T-helper 2 cell treated with Interferon-gamma antibody and Interleukin-4, amounts not matched to agents 5 μg/mL and 100 μg/mL, for 36 hours (primary cell): Measurements from ENCODE around the gene ZNF324.

Experiments
- DNase-seq: peaks from one replicate; pipeline ENCODE4 v3.0.0; 2021; ENCODE audit warnings: low spot score
- H3K27ac Mint-ChIP-seq: one replicate; pipeline ENCODE4 v1.8.0; 2021; ENCODE audit warnings: mild to moderate bottlenecking, mixed read lengths
- H3K27me3 Mint-ChIP-seq: one replicate; pipeline ENCODE4 v1.8.0; 2021; ENCODE audit warnings: low read depth, mixed read lengths
- H3K36me3 Mint-ChIP-seq: one replicate; pipeline ENCODE4 v1.8.0; 2021; ENCODE audit warnings: low read depth, mixed read lengths
- H3K4me1 Mint-ChIP-seq: one replicate; pipeline ENCODE4 v1.8.0; 2021; ENCODE audit warnings: low read depth, mixed read lengths
- H3K4me3 Mint-ChIP-seq: one replicate; pipeline ENCODE4 v1.8.0; 2022; ENCODE audit warnings: mild to moderate bottlenecking, moderate library complexity, mixed read lengths
- H3K9me3 Mint-ChIP-seq: one replicate; pipeline ENCODE4 v1.8.0; 2021; ENCODE audit warnings: mixed read lengths

The ZNF324 gene

GRCh38 chr19:58516964-58517833 lies 50.3 kb downstream of the ZNF324 start:
- Mint-ChIP-seq H3K4me1 (peaks cover 26% of the 10 kb centered on the region), H3K4me3 (peak overlapping the region; percentile 45), H3K27me3 (no peaks in the 10 kb centered on the region)

GRCh38 chr19:58518256-58519086 lies 51.6 kb downstream of the ZNF324 start:
- H3K27ac Mint-ChIP-seq = peak overlapping the region; percentile 98
- H3K4me3 Mint-ChIP-seq = peak overlapping the region; percentile 99
- no peaks in the 10 kb centered on the region for H3K9me3 Mint-ChIP-seq
- no peak for DNase-seq
- H3K27me3 Mint-ChIP-seq = no peaks in the 10 kb centered on the region
- H3K36me3 Mint-ChIP-seq = peaks cover 19% of the 10 kb centered on the region
- H3K4me1 Mint-ChIP-seq = peaks cover 26% of the 10 kb centered on the region

More at GRCh38 chr19:58516964-58517833, 50.3 kb downstream of the ZNF324 start:
- DNase-seq = no peak
- H3K36me3 Mint-ChIP-seq = peaks cover 19% of the 10 kb centered on the region
- H3K9me3 Mint-ChIP-seq = no peaks in the 10 kb centered on the region
- H3K27ac Mint-ChIP-seq = no peak overlapping the region

GRCh38 chr19:58519087-58519354 lies 52.1 kb downstream of the ZNF324 start:
- peak; percentile 52 for DNase-seq
- peak overlapping the region; percentile 99 for H3K4me3 Mint-ChIP-seq
- peaks cover 19% of the 10 kb centered on the region for H3K36me3 Mint-ChIP-seq
- no peaks in the 10 kb centered on the region for H3K9me3 Mint-ChIP-seq
- H3K27me3 Mint-ChIP-seq = no peaks in the 10 kb centered on the region
- H3K27ac Mint-ChIP-seq = peak overlapping the region; percentile 98
- H3K4me1 Mint-ChIP-seq = peaks cover 26% of the 10 kb centered on the region

GRCh38 chr19:58519355-58520256 lies 52.7 kb downstream of the ZNF324 start, which contains the start of gene ZBTB45:
ZBTB45 (minus strand) TSS chr19:58519810; CDS start chr19:58517673, 2,137 bp downstream.
- peak within 1 kb of the TSS; percentile 99 for H3K4me3 Mint-ChIP-seq
- H3K4me1 Mint-ChIP-seq = peaks cover 23% of the 10 kb centered on the region
- peak within 1 kb of the TSS; percentile 98 for H3K27ac Mint-ChIP-seq

GRCh38 chr19:58520257-58520599 lies 53.3 kb downstream of the ZNF324 start:
- Mint-ChIP-seq H3K4me1 (peaks cover 23% of the 10 kb centered on the region), H3K27ac (peak overlapping the region; percentile 98), H3K27me3 (no peaks in the 10 kb centered on the region), H3K9me3 (no peaks in the 10 kb centered on the region), H3K4me3 (peak overlapping the region; percentile 99), H3K36me3 (peaks cover 16% of the 10 kb centered on the region)
- no peak for DNase-seq

More at GRCh38 chr19:58519355-58520256, 52.7 kb downstream of the ZNF324 start, which contains the start of gene ZBTB45:
- Mint-ChIP-seq H3K9me3 (no peaks in the 10 kb centered on the region), H3K27me3 (no peaks in the 10 kb centered on the region), H3K36me3 (peaks cover 19% of the 10 kb centered on the region)
- peak; percentile 95 for DNase-seq

- Mint-ChIP-seq H3K9me3 (no peaks in the 10 kb centered on the region), H3K4me1 (peaks cover 17% of the 10 kb centered on the region), H3K27ac (no peak overlapping the region), H3K27me3 (no peaks in the 10 kb centered on the region), H3K36me3 (peaks cover 5% of the 10 kb centered on the region), H3K4me3 (peak overlapping the region; percentile 19)
- DNase-seq = no peak
Observed at GRCh38 chr19:58521651-58522050, 54.8 kb downstream of the ZNF324 start.

- Mint-ChIP-seq H3K27me3 (no peaks in the 10 kb centered on the region), H3K36me3 (peaks cover 5% of the 10 kb centered on the region), H3K9me3 (no peaks in the 10 kb centered on the region), H3K4me3 (no peak overlapping the region), H3K27ac (peak overlapping the region; percentile 31), H3K4me1 (peaks cover 17% of the 10 kb centered on the region)
- DNase-seq = no peak
Observed at GRCh38 chr19:58522709-58523108, 55.8 kb downstream of the ZNF324 start.
